GM18858 (cell line): ENCODE data around the gene SPCS1.
"Not testable (repeated sequence)": the region's sequence is repeated elsewhere in the genome, so short reads cannot be mapped to it uniquely, and the experiment has no call there.

Experiments
- ATAC-seq: cut with Tn5 transposase; IDR thresholded peaks from one replicate; pipeline ENCODE4 v1.9.1; 2021; ENCODE audit not compliant: unreplicated experiment

Gene SPCS1

DNA sequence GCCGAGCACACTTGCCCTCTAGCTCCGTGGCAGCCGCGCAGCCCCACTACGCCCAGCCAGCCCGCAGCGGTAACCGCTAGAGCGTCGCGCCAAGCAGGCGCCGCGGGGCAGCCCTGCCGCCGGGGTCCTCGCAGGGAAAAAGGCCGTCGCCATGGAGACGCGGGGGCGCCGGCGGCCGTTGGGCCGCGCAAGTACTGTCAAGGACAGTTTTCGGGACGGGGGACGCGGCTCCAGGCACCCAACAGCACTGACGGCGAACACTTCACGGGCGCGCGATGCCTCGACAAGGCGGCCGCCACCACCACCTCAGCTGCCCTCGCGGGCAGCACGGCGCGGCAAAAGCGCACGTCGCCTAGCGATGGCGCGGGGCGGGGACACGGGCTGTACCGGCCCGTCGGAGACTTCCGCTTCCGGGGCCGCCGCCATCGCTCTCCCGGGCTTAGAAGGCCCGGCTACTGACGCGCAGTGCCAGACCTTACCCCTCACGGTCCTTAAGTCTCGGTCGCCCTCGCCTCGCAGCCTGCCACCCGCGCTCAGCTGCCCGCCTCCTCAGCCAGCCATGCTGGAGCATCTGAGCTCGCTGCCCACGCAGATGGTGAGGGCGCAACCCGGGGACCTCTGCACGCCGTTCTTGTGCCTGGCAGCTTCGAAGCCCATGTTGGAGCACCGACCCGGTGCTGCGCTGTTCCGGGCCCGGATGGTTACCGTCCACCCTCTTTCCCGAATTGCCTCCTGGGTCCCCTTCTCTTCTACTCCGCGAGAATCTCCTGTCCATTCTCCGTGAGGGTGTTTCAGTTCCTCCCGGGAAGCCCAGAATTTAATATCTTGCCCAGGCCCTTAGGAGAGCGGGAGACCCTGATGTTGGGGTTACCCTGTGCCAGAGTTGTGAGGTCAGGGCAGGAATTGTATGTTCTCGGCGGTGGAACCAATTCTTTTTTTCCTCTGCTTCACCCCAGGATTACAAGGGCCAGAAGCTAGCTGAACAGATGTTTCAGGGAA lies at the start of gene SPCS1, which contains the start of gene GLT8D1:
SPCS1 (plus strand) TSS at position 419 of the 999 bp plus-strand sequence; CDS start at position 560, 141 bp downstream.
GLT8D1 (minus strand) TSS at position 104 of the 999 bp plus-strand sequence. CDS start 5,331 bp downstream, outside the sequence.
- ATAC-seq, result peak; percentile 65

DNA sequence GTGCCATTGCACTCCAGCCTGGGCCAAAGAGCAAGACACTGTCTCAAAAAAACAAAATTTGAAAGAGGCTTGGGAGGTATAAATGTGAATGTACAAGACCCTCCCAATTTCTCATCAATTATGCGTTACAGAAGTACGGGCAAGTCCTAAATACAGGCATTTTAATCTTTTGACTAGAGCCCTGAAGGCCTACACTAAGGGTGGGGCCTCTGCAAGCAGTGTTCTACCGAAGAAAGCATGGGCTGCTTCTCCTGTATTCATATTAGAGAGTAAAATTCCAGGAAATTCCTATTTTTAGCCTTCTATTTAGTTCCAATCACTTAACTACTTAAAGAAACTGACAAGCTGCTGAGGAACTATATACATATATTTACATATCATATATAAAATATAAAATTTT lies 45.9 kb upstream of the SPCS1 start:
- ATAC-seq, result no peak

DNA sequence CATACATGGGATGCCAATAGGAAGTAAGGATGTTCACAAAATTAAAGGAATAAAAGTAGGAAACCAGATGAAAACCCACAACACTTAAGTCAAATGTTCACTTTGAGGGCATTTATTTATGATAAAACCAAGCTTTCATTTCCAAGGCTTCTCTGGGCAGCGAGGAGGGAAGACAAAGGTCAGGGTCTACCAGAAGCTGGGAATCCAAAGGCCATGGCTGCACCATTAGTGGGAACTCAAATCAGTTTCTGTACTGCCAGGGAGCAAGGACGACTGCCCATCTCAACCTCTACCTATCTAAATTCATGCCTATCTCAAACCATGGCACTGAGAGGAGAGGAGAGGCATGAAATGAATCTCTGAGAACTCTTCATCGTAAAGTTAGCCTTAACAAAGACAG lies 42.8 kb upstream of the SPCS1 start:
- no peak for ATAC-seq

DNA sequence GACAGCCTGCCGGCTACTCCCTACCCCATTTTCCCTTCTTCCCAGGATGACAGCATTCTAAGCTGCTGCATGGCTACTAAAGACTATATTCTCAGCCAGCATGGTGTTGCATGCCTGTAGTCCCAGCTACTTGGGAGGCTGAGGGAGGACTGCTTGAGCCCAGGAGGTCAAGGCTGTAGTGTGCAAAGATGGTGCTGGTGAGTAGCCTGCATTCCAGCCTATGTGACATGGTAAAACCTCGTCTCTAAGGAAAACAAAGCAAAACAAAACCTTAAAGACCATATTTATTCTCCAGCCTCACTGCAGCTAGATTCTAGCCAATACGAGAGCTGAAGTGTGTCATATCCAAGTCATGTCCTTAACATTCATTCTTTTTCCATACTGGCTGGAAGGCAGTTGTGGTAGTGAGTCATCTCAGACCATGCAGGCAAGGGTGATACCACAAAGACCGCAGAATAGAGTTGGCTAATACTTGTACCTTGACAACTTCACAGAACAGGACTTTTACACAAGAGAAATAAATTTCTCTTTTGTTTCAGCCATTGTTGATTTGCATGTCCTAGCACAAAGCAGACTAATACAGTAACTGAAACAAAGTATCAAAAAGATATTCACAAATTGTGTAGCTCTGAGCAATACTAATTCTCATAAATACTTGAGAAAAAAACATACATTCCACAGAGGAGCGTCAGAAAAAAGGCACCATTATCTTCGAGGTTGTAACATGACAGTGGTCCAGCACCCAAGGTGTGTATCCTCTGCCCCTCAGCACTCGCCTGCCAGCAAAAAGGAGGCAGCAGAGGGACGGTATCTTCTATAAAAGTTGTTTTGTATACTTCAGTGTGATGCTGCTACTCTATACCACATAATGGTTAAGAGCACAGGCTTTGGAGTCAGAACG lies 35.0 kb upstream of the SPCS1 start:
- no peak for ATAC-seq

DNA sequence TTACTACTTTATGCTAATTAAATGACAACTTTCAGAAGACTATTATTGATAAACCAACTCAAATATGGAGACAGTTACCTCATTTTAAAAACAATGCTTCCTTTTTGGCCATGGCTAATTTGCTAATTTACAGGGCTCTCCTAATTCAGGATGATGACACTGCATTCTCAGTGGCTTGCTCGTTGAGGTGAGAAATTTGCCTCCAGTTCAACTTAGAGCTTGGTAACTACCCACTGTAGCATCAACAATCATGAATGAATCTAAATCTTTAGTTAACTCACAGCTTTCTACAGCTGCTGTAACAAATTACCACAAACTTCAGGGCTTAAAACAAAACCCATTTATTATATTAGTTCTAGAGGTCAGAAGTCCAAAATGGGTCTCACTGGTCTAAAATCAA lies 34.2 kb upstream of the SPCS1 start:
- ATAC-seq, result no peak

DNA sequence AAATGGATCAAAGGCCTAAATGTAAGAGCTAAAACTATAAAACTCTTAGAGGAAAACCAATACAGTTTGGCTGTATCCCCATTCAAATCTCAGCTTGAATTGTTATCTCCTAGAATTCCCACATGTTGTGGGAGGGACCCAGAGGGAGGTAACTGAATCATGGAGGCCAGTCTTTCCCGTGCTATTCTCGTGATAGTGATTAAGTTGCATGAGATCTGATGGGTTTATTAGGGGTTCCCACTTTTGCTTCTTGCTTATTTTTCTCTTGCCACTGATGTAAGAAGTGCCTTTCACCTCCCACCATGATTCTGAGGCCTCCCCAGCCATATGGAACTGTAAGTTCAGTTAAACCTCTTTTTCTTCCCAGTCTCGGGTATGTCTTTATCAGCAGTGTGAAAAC lies 29.7 kb upstream of the SPCS1 start:
- ATAC-seq, result not testable (repeated sequence)

DNA sequence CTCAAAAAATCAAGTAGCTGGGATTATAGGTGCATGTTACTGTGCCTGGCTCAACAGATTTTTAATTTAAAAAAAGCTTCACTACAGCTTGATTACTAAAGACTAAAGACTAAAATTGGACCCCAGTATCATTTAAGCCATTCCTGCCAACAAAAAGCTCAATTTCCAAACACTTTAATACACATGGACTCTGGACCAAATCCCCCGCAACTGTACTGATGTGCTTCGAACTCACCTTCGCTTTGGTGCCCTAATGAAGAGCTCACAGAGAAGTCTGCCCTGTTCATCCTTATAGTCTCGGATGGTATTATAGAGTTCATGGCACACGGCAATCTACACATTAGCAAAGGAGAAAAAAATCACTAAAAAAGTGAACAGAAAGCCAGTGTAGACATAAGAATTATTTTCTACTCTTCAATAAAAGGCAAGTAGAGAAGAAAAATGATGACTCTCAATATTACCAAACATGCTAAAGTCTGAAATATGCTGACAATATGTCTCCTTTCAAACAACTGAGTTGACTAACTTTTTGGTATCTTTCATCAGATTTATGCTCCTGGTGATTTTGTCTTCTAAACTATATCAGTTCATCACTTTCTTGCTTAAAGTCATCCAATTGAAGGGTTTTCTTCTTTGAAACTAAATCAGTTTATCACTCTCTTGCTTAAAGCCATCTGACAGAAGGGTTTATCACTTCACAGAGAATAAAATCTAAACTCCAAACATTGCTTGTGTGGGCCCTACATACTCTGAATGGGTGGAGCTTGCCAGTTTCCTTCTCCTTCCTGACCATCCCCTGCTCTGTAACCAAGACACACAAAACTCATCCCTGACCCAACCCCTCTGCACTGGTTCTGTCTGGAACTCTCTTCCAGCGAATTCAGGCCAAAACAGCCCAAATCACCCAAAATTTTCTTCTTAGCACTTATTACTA lies 27.4 kb upstream of the SPCS1 start:
- no peak for ATAC-seq

DNA sequence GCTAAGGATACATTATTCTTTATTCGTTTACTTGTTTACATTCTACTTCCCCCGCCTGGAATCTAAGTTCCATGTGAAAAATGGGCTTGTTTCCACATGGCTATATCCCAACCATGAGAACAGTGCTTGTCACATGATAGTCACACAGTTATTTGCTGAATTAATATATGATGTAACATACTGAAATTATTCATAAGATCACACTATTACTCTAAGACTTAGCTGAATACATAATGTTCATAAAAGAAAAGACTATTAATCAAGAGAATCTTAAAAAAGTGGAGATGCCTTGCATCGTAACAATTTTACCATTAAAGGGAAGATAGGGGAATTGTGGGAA lies 26.7 kb upstream of the SPCS1 start:
- ATAC-seq, result no peak

DNA sequence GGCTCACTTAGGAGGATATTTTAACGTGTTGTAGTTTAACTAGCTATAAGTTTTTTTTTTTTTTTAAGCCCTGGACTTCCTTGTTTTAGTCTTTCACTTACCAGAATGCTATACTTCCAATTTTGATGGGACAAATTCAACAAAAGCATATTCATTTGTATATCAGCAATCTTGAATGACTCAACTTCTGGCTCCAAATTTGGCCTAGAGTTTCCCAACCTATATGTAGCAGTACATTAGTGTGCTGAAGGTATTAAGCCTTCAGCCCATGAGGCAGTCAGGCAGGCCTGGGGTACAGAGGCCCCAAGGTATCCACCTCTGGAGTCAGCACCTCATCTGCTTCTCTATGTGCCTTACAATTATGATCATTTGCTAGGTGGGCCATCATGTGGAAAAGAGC lies 26.1 kb upstream of the SPCS1 start:
- ATAC-seq, result no peak

DNA sequence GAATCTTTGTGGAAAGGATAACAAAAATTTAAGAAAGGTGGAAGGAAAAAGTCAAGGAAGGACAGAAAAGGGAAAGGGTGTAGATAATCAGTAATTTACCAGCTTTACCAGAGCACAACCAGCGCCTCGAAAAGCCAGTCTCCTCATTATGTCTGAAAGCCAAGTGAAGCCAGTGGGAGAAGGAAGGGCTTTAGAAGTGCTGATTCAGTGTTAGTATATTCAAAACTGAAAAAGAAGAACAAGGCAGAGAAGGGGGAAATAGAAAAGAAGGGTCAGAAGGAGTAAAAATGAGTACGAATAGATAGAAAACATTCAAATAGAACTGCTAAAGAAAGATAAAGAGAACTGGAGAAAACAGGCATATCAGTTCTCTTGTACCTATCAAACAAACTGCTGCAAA lies 24.3 kb upstream of the SPCS1 start:
- ATAC-seq, result no peak

DNA sequence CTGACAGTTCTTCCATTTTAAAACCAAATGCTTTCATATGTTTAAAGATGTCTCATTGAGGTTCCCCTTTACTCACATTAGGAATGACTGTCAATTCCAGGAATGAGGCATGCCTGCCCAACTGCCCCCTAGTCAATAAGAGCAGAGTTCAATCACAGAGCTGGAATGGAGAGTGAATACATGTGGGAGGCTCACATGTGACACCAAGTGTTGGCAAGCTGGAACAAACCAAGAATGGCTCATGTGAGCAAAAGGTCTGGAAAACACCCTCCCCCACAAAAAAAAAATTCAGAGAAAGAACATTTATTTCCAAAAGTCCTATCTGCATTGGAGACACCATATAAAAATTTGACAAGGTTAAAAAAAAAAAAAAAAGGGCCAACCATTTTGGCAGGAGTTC lies 23.9 kb upstream of the SPCS1 start:
- ATAC-seq, result no peak

DNA sequence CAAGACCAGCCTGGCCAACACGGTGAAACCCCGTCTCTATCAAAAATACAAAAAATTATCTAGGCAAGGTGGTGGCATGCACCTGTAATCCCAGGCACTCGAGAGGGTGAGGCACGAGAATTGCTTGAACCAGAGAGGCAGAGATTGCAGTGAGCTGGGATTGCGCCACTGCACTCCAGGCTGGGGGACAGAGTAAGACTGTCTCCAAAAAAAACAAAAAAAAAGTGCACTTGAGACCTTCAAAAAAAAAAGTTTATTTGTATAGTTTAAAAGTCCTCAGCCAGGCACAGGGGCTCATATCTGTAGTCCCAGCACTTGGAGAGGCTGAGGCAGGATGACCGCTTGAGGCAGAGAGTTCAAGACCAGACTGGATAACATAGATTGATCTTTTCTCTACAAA lies 22.3 kb upstream of the SPCS1 start:
- ATAC-seq, result no peak

DNA sequence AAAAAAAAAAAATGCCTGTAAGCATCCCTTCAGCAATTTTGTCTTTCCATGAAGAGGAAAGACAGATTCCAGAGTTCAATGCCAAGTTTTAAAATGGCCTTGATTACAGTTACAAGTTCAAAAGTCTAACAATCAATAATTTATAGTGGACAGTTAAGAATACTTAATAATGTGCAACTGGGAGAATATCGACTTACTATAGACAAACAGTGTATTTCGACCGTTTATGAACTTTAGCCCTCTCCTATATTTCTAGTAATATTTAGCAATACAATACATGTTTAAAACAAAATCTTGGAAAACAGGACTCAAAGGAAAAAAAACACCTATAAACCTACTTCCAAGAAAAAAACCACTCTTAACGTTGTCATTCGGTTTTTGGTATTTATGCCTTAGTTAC lies 21.7 kb upstream of the SPCS1 start:
- no peak for ATAC-seq

DNA sequence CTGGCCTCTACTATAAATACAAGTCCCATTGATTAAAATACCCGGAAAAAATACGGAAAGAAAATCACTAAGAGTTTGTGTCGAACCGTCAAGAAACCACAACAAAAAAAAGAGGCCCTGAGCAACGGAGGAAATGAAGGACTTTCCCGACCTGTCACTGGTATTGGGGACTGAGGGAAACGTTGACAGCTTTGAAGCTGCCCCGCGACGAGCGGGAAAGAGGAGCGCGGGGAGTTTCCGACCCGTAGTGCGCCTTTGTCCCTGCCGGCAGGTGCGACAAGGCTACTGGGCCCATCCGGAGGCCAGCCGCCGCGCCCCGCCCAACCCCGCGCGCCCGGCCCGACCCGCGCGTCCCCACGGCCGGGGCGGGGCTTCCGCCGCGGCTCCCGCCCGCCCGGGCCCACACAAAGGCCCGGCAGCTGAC lies 20.6 kb upstream of the SPCS1 start:
- peak; percentile 44 for ATAC-seq

DNA sequence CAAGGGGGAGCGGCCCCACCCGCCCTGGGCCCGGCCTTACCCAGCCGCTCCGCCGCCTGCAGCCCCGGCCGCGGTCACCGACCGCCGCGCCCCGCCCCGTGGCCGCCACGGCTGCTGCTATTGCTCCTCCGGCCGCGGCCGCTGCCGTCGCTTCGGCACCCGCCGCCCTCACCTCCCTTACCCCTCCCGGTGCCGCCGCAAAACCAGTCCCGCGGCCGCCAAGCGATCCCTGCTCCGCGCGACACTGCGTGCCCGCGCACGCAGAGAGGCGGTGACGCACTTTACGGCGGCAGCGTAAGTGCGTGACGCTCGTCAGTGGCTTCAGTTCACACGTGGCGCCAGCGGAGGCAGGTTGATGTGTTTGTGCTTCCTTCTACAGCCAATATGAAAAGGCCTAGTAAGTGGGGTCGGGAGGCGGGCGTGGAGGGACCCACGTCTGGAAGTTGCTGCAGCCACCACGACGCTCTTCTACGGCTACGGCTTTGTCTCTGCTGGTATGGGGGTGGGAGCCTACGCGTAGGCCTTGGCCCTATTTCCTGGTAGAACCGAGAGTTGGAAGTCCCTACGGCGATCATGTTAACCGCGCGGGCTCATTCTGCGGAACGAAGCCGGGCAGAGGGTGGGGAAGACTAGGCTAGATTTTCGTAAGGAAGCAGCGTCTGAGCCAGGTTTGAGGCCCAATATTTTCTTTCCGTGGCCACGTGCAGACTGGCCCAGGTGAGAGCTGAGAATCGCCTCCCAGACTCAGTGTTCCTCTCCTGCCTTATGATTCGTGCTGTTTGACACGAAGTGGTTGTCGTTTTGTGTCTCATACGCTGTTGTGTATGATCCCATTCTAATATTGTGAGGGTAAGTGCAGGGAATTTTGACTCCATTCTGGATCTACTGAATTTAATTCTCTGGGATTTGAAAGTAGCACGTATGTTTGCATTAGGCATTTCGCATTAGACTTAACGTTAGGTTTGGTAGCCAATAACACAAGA lies 19.9 kb upstream of the SPCS1 start, which contains the start of the genes GNL3 and PBRM1:
GNL3 (plus strand) TSS at position 324 of the 983 bp plus-strand sequence; CDS start at position 385, 61 bp downstream.
PBRM1 (minus strand) TSS at position 205 of the 983 bp plus-strand sequence.
- peak; percentile 66 for ATAC-seq

DNA sequence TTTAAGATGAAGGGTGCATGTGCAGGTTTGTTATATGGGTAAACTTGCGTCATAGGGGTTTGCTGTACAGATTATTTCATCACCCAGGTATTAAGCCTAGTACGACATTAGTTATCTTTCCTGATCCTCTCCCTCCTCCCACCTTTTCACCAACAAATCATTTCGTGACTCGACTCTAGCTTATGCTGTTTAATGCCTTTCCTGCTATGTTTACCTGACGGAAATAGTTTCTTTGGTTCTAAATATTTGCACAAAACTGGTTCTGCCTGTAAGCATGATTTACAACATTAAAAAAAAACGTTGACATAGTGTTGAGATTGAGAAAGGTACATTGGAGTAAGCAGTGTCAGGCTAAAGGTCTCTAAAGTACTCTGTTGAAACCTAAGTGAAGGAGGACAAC lies 17.6 kb upstream of the SPCS1 start:
- ATAC-seq, result no peak

DNA sequence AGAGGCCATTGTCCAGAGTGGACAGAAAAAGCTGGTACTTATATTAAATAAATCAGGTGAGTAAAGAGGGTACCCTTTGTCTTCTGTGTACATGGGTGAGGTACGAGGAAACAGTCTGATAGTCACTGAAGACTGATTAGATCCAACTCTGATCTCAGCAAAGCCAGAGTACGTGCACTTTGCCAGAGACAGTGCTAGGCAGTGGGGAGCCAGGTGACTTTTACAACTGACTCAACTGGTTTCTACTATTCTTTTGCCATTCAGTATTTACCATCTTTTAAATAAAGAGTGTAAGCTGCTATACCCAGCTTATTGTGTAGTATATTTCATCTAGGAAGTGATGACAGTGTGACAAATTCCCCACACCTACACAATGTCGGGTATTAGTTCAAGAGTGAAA lies 16.8 kb upstream of the SPCS1 start:
- no peak for ATAC-seq

DNA sequence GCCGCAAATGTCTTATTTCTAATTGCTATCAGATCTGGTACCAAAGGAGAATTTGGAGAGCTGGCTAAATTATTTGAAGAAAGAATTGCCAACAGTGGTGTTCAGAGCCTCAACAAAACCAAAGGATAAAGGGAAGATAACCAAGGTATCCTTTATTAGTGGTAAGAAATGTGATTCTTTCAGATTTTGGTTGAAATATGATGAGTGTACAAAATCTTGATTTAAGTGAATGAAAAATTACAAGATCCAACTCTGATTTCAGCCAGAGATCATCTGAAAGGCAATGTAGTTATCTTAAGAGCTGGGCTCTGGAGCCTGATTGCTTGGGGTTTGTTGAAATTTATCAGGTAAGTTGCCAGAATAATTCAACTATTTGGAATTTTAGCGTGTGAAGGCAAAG lies 15.3 kb upstream of the SPCS1 start:
- ATAC-seq, result no peak

DNA sequence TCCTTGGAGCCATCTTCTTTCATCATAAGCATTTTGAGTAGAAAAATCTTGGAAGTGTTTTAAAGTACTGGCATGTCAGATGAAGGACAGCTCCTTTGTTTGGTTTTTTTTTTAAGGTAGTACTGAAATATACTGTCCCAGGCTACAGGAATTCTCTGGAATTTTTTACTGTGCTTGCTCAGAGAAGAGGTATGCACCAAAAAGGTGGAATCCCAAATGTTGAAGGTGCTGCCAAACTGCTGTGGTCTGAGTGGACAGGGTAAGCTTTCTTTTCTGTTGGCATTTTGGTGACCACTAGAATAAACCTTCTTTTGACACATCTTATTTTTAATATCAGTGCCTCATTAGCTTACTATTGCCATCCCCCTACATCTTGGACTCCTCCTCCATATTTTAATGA lies 12.8 kb upstream of the SPCS1 start:
- no peak for ATAC-seq
